GM13976 (cell line): Measurements from ENCODE around the gene H6PD.

ENCODE experiments used
- DNase-seq: peaks from one replicate; pipeline ENCODE4 v3.0.0; 2012; ENCODE audit warnings: low spot score
- in situ Hi-C: fragments of 300-500 bp; cut with MboI; formaldehyde crosslinking; loops from one replicate; pipeline ENCODE4 v1.12.0; 2022; ENCODE audit warnings: low sequenced_read_pairs, mixed read lengths, inconsistent platforms; ENCODE audit not compliant: unreplicated experiment
- TF ChIP-seq, protein P1 (sequence below): IDR thresholded peaks from 2 replicates; pipeline ENCODE4 v1.5.1; 2012; ENCODE audit warnings: borderline replicate concordance, mild to moderate bottlenecking; ENCODE audit not compliant: insufficient read depth; ENCODE audit errors: extremely low read depth, missing control alignments, control extremely low read depth

Gene H6PD

DNA sequence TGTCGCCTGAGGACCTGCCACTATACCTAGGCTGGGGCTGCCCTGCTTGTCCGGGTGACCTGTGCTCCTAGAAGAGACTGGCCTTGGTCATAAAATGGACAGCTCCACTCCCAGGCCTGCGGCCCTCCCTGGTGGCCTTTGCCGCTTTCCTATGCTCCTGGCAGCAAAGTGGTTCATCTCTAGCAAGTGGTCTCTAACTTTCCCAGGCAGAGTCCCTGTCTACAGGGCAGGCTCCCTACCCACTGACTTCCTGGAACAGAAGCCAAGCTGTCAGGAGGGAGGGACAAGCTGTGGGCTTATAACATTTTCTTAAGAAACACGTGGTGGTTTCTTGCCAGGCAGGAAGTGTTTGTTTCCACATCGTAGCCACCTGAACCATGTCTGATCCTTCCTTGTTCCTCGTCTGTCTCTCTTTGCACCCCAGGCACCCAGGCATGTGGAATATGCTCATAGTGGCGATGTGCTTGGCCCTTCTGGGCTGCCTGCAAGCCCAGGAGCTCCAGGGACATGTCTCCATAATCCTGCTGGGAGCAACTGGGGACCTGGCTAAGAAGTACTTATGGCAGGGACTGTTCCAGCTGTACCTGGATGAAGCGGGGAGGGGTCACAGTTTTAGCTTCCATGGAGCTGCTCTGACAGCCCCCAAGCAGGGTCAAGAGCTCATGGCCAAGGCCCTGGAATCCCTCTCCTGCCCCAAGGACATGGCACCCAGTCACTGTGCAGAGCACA lies 10.1 kb downstream of the H6PD start:
- in situ Hi-C loops = no loop called here
- TF ChIP-seq, protein P1, sequence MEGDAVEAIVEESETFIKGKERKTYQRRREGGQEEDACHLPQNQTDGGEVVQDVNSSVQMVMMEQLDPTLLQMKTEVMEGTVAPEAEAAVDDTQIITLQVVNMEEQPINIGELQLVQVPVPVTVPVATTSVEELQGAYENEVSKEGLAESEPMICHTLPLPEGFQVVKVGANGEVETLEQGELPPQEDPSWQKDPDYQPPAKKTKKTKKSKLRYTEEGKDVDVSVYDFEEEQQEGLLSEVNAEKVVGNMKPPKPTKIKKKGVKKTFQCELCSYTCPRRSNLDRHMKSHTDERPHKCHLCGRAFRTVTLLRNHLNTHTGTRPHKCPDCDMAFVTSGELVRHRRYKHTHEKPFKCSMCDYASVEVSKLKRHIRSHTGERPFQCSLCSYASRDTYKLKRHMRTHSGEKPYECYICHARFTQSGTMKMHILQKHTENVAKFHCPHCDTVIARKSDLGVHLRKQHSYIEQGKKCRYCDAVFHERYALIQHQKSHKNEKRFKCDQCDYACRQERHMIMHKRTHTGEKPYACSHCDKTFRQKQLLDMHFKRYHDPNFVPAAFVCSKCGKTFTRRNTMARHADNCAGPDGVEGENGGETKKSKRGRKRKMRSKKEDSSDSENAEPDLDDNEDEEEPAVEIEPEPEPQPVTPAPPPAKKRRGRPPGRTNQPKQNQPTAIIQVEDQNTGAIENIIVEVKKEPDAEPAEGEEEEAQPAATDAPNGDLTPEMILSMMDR = no peak
- no peak for DNase-seq

DNA sequence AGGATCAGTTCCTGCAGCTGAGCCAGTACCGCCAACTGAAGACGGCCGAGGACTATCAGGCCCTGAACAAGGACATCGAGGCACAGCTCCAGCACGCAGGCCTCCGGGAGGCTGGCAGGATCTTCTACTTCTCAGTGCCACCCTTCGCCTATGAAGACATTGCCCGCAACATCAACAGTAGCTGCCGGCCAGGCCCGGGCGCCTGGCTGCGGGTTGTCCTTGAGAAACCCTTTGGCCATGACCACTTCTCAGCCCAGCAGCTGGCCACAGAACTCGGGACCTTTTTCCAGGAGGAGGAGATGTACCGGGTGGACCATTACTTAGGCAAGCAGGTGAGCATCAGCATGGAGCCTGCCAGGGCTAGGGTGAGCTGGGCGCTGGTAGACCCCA lies 10.7 kb downstream of the H6PD start:
- TF ChIP-seq, protein P1 = no peak
- in situ Hi-C loops = no loop called here
- no peak for DNase-seq

DNA sequence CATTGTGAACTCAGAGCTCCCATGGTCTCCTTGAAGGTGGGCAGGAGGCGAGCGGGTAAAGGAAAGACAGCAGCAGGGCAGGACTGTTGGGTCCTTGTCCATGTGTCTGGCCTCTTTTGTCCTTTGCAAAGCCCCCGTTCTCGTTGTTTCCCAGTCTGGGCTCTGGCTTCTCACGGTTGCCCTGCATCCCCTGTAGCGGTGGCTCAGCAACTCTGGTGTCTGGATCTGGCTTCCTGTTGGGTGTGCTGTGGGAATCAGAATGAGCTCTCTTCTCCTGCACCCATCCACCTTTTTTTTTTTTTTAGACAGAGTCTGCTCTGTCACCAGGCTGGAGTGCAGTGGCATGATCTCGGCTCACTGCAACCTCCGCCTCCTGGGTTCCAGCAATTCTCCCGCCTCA lies 11.1 kb downstream of the H6PD start:
- no peak for DNase-seq
- TF ChIP-seq, protein P1 = no peak
- in situ Hi-C loops = no loop called here

GRCh38 chr1:9246215-9246614 lies 11.6 kb downstream of the H6PD start:
- in situ Hi-C loops = no loop called here
- TF ChIP-seq, protein P1 = no peak
- DNase-seq = no peak

- TF ChIP-seq, protein P1 = no peak
- in situ Hi-C loops = no loop called here
- DNase-seq = no peak
Observed at GRCh38 chr1:9246841-9247785, 12.5 kb downstream of the H6PD start.

DNA sequence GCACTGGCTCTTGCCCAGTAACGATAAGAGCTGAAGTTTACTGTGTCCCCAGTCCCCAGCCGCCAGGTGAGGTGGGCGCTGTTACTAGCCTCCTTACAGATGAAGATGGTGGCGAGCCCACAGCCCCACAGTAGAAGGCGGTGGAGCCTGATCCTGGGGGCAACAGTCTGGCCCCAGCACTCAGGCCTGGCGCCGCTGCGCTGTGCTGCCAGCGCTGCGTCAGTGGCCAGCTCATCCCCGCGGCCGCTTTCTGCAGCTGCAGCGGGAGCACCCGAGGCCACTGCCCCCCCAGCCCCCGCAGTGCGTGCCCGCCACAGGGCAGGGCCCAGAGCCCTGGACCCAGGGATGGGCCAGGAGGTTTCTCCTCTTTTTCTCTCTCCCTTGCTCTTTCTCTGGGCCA lies 13.3 kb downstream of the H6PD start:
- TF ChIP-seq, protein P1 = no peak
- no peak for DNase-seq
- in situ Hi-C loops = no loop called here
